ENCODE results near the gene TAF1D.

Gene TAF1D

GRCh38 chr11:93715797-93716396 lies 25.4 kb downstream of the TAF1D start:
- Histone ChIP-seq H3K36me3 (ENCODE audit: control insufficient read depth, insufficient read depth, low read length) (peaks cover 3% of the 10 kb centered on the region), H3K4me1 (ENCODE audit: control insufficient read depth, insufficient read depth, low read length) (peaks cover 2% of the 10 kb centered on the region), H3K9me3 (ENCODE audit: control insufficient read depth, insufficient read depth, low read length) (no peaks in the 10 kb centered on the region), H3K4me3 (ENCODE audit: low read depth, low read length) (no peak overlapping the region), H3K27me3 (ENCODE audit: control insufficient read depth, insufficient read depth, low read length) (no peaks in the 10 kb centered on the region), H3K9ac (ENCODE audit: low read depth, low read length) (no peak overlapping the region)

GRCh38 chr11:93712678-93713077 lies 28.6 kb downstream of the TAF1D start:
- Histone ChIP-seq H3K4me3 (ENCODE audit: low read depth, low read length) (no peak overlapping the region), H3K27me3 (ENCODE audit: control insufficient read depth, insufficient read depth, low read length) (no peaks in the 10 kb centered on the region), H3K36me3 (ENCODE audit: control insufficient read depth, insufficient read depth, low read length) (peaks cover 7% of the 10 kb centered on the region)

GRCh38 chr11:93710239-93710638 lies 31.1 kb downstream of the TAF1D start:
- Histone ChIP-seq H3K36me3 (ENCODE audit: control insufficient read depth, insufficient read depth, low read length) (peaks cover 7% of the 10 kb centered on the region), H3K9ac (ENCODE audit: low read depth, low read length) (no peak overlapping the region), H3K4me1 (ENCODE audit: control insufficient read depth, insufficient read depth, low read length) (no peaks in the 10 kb centered on the region), H3K27me3 (ENCODE audit: control insufficient read depth, insufficient read depth, low read length) (no peaks in the 10 kb centered on the region), H3K4me3 (ENCODE audit: low read depth, low read length) (no peak overlapping the region), H3K9me3 (ENCODE audit: control insufficient read depth, insufficient read depth, low read length) (no peaks in the 10 kb centered on the region)

More at GRCh38 chr11:93712678-93713077, 28.6 kb downstream of the TAF1D start:
- H3K4me1 ChIP-seq (ENCODE audit: control insufficient read depth, insufficient read depth, low read length) = peaks cover 2% of the 10 kb centered on the region
- no peaks in the 10 kb centered on the region for H3K9me3 ChIP-seq (ENCODE audit: control insufficient read depth, insufficient read depth, low read length)
- H3K9ac ChIP-seq (ENCODE audit: low read depth, low read length) = no peak overlapping the region

GRCh38 chr11:93704237-93704636 lies 37.1 kb downstream of the TAF1D start:
- peaks cover 8% of the 10 kb centered on the region for H3K36me3 ChIP-seq (ENCODE audit: control insufficient read depth, insufficient read depth, low read length)
- no peaks in the 10 kb centered on the region for H3K27me3 ChIP-seq (ENCODE audit: control insufficient read depth, insufficient read depth, low read length)
- no peak overlapping the region for H3K9ac ChIP-seq (ENCODE audit: low read depth, low read length)
- H3K9me3 ChIP-seq (ENCODE audit: control insufficient read depth, insufficient read depth, low read length) = no peaks in the 10 kb centered on the region
- no peak overlapping the region for H3K4me3 ChIP-seq (ENCODE audit: low read depth, low read length)
- no peaks in the 10 kb centered on the region for H3K4me1 ChIP-seq (ENCODE audit: control insufficient read depth, insufficient read depth, low read length)

- no peaks in the 10 kb centered on the region for H3K27me3 ChIP-seq (ENCODE audit: control insufficient read depth, insufficient read depth, low read length)
- H3K9ac ChIP-seq (ENCODE audit: low read depth, low read length) = no peak overlapping the region
- H3K4me3 ChIP-seq (ENCODE audit: low read depth, low read length) = no peak overlapping the region
- no peaks in the 10 kb centered on the region for H3K4me1 ChIP-seq (ENCODE audit: control insufficient read depth, insufficient read depth, low read length)
- H3K9me3 ChIP-seq (ENCODE audit: control insufficient read depth, insufficient read depth, low read length) = no peaks in the 10 kb centered on the region
- peaks cover 24% of the 10 kb centered on the region for H3K36me3 ChIP-seq (ENCODE audit: control insufficient read depth, insufficient read depth, low read length)
Measured at GRCh38 chr11:93700830-93701229, 40.5 kb downstream of the TAF1D start.

- Histone ChIP-seq H3K27me3 (ENCODE audit: control insufficient read depth, insufficient read depth, low read length) (no peaks in the 10 kb centered on the region), H3K36me3 (ENCODE audit: control insufficient read depth, insufficient read depth, low read length) (peaks cover 24% of the 10 kb centered on the region)
Measured at GRCh38 chr11:93697611-93698010, 43.7 kb downstream of the TAF1D start.

GRCh38 chr11:93694557-93694956 lies 46.7 kb downstream of the TAF1D start:
- Histone ChIP-seq H3K36me3 (ENCODE audit: control insufficient read depth, insufficient read depth, low read length) (peaks cover 25% of the 10 kb centered on the region), H3K9me3 (ENCODE audit: control insufficient read depth, insufficient read depth, low read length) (no peaks in the 10 kb centered on the region), H3K9ac (ENCODE audit: low read depth, low read length) (no peak overlapping the region), H3K27me3 (ENCODE audit: control insufficient read depth, insufficient read depth, low read length) (no peaks in the 10 kb centered on the region), H3K4me1 (ENCODE audit: control insufficient read depth, insufficient read depth, low read length) (no peaks in the 10 kb centered on the region), H3K4me3 (ENCODE audit: low read depth, low read length) (no peak overlapping the region)

More at GRCh38 chr11:93697611-93698010, 43.7 kb downstream of the TAF1D start:
- no peaks in the 10 kb centered on the region for H3K4me1 ChIP-seq (ENCODE audit: control insufficient read depth, insufficient read depth, low read length)
- H3K9me3 ChIP-seq (ENCODE audit: control insufficient read depth, insufficient read depth, low read length) = no peaks in the 10 kb centered on the region
- no peak overlapping the region for H3K4me3 ChIP-seq (ENCODE audit: low read depth, low read length)
- H3K9ac ChIP-seq (ENCODE audit: low read depth, low read length) = no peak overlapping the region

- Histone ChIP-seq H3K9ac (ENCODE audit: low read depth, low read length) (no peak overlapping the region), H3K9me3 (ENCODE audit: control insufficient read depth, insufficient read depth, low read length) (no peaks in the 10 kb centered on the region), H3K27me3 (ENCODE audit: control insufficient read depth, insufficient read depth, low read length) (no peaks in the 10 kb centered on the region), H3K36me3 (ENCODE audit: control insufficient read depth, insufficient read depth, low read length) (peaks cover 25% of the 10 kb centered on the region), H3K4me1 (ENCODE audit: control insufficient read depth, insufficient read depth, low read length) (no peaks in the 10 kb centered on the region), H3K4me3 (ENCODE audit: low read depth, low read length) (no peak overlapping the region)
Measured at GRCh38 chr11:93694109-93694508, 47.2 kb downstream of the TAF1D start.

- Histone ChIP-seq H3K4me1 (ENCODE audit: control insufficient read depth, insufficient read depth, low read length) (no peaks in the 10 kb centered on the region), H3K27me3 (ENCODE audit: control insufficient read depth, insufficient read depth, low read length) (no peaks in the 10 kb centered on the region), H3K9ac (ENCODE audit: low read depth, low read length) (no peak overlapping the region), H3K9me3 (ENCODE audit: control insufficient read depth, insufficient read depth, low read length) (no peaks in the 10 kb centered on the region), H3K36me3 (ENCODE audit: control insufficient read depth, insufficient read depth, low read length) (peaks cover 13% of the 10 kb centered on the region), H3K4me3 (ENCODE audit: low read depth, low read length) (no peak overlapping the region)
Measured at GRCh38 chr11:93689240-93689639, 52.1 kb downstream of the TAF1D start.

GRCh38 chr11:93686812-93687211 lies 54.5 kb downstream of the TAF1D start:
- H3K9ac ChIP-seq (ENCODE audit: low read depth, low read length) = no peak overlapping the region
- no peaks in the 10 kb centered on the region for H3K9me3 ChIP-seq (ENCODE audit: control insufficient read depth, insufficient read depth, low read length)
- no peaks in the 10 kb centered on the region for H3K4me1 ChIP-seq (ENCODE audit: control insufficient read depth, insufficient read depth, low read length)
- peaks cover 13% of the 10 kb centered on the region for H3K36me3 ChIP-seq (ENCODE audit: control insufficient read depth, insufficient read depth, low read length)
- H3K27me3 ChIP-seq (ENCODE audit: control insufficient read depth, insufficient read depth, low read length) = no peaks in the 10 kb centered on the region
- H3K4me3 ChIP-seq (ENCODE audit: low read depth, low read length) = no peak overlapping the region

- H3K36me3 ChIP-seq (ENCODE audit: control insufficient read depth, insufficient read depth, low read length) = peaks cover 13% of the 10 kb centered on the region
Measured at GRCh38 chr11:93686226-93686625, 55.1 kb downstream of the TAF1D start.

More at GRCh38 chr11:93686226-93686625, 55.1 kb downstream of the TAF1D start:
- Histone ChIP-seq H3K9ac (ENCODE audit: low read depth, low read length) (no peak overlapping the region), H3K9me3 (ENCODE audit: control insufficient read depth, insufficient read depth, low read length) (no peaks in the 10 kb centered on the region), H3K4me1 (ENCODE audit: control insufficient read depth, insufficient read depth, low read length) (no peaks in the 10 kb centered on the region), H3K4me3 (ENCODE audit: low read depth, low read length) (no peak overlapping the region), H3K27me3 (ENCODE audit: control insufficient read depth, insufficient read depth, low read length) (no peaks in the 10 kb centered on the region)
